ENCODE data around the gene ABHD5. TPM values are rescaled to one million over a fixed set of nuclear protein-coding genes. Genes with fewer than 3 reads are reported as not detected.

ABHD5 gene
- total RNA-seq, 1 donor, result 37.6 TPM

- peaks cover 24% of the 10 kb centered on the region for H3K4me1 ChIP-seq (ENCODE audit: insufficient read depth, low read length)
- no peak for DNase-seq (ENCODE audit: insufficient read length, low spot score, missing footprints)
- peak overlapping the region; percentile 85 for H2AFZ ChIP-seq (ENCODE audit: low read length)
- TF ChIP-seq, protein P1, sequence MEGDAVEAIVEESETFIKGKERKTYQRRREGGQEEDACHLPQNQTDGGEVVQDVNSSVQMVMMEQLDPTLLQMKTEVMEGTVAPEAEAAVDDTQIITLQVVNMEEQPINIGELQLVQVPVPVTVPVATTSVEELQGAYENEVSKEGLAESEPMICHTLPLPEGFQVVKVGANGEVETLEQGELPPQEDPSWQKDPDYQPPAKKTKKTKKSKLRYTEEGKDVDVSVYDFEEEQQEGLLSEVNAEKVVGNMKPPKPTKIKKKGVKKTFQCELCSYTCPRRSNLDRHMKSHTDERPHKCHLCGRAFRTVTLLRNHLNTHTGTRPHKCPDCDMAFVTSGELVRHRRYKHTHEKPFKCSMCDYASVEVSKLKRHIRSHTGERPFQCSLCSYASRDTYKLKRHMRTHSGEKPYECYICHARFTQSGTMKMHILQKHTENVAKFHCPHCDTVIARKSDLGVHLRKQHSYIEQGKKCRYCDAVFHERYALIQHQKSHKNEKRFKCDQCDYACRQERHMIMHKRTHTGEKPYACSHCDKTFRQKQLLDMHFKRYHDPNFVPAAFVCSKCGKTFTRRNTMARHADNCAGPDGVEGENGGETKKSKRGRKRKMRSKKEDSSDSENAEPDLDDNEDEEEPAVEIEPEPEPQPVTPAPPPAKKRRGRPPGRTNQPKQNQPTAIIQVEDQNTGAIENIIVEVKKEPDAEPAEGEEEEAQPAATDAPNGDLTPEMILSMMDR (IDR thresholded peaks at IDR 0.05; ENCODE audit: extremely low read depth, low read depth, low read length), result no peak
- no peaks in the 10 kb centered on the region for H3K36me3 ChIP-seq (ENCODE audit: insufficient read depth, low read length)
- no peak overlapping the region for H3K4me3 ChIP-seq (ENCODE audit: insufficient read depth, low read length)
- no peaks in the 10 kb centered on the region for H3K27me3 ChIP-seq (ENCODE audit: insufficient read depth, low read length)
- H3K4me2 ChIP-seq (ENCODE audit: insufficient read depth, low read length), result peak overlapping the region; percentile 61
- peak overlapping the region; percentile 87 for H3K27ac ChIP-seq (ENCODE audit: low read depth, low read length)
- no peaks in the 10 kb centered on the region for H4K20me1 ChIP-seq (ENCODE audit: insufficient read depth, low read length)
- H3K9me3 ChIP-seq (ENCODE audit: low read depth, low read length), result no peaks in the 10 kb centered on the region
- no peaks in the 10 kb centered on the region for H3K79me2 ChIP-seq (ENCODE audit: insufficient read depth, low read length)
Observed at GRCh38 chr3:43759938-43760337, 69.2 kb downstream of the ABHD5 start.

GRCh38 chr3:43760938-43761337 is 70.2 kb downstream of the ABHD5 start:
- Histone ChIP-seq H3K9me3 (ENCODE audit: low read depth, low read length) (no peaks in the 10 kb centered on the region), H3K36me3 (ENCODE audit: insufficient read depth, low read length) (no peaks in the 10 kb centered on the region), H3K4me3 (ENCODE audit: insufficient read depth, low read length) (no peak overlapping the region), H4K20me1 (ENCODE audit: insufficient read depth, low read length) (no peaks in the 10 kb centered on the region), H3K4me2 (ENCODE audit: insufficient read depth, low read length) (no peak overlapping the region), H3K27me3 (ENCODE audit: insufficient read depth, low read length) (no peaks in the 10 kb centered on the region), H3K4me1 (ENCODE audit: insufficient read depth, low read length) (peaks cover 32% of the 10 kb centered on the region), H3K79me2 (ENCODE audit: insufficient read depth, low read length) (no peaks in the 10 kb centered on the region), H2AFZ (ENCODE audit: low read length) (no peak overlapping the region), H3K27ac (ENCODE audit: low read depth, low read length) (no peak overlapping the region)
- TF ChIP-seq, protein P1 (IDR thresholded peaks at IDR 0.05; ENCODE audit: extremely low read depth, low read depth, low read length), result no peak
- no peak for DNase-seq (ENCODE audit: insufficient read length, low spot score, missing footprints)

DNA sequence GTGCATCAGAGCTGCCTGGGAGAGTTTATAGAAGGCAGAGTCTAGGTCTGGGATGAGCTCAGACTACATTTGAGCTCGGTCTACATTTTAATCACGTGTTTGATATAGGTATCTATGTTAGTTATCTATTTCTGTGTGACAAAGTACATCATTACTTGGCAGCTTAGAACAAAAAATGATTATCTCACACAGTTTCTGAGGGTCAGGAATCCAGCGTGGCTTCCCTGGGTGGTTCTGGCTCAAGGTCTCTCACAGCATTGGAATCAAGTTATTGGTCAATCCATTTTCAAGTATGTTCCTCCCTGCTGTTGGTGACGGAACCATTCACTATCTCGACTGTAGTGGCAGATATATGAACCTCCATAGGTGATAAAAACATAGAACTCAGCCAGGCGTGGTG is 71.7 kb downstream of the ABHD5 start:
- no peaks in the 10 kb centered on the region for H4K20me1 ChIP-seq (ENCODE audit: insufficient read depth, low read length)
- no peaks in the 10 kb centered on the region for H3K9me3 ChIP-seq (ENCODE audit: low read depth, low read length)
- H3K79me2 ChIP-seq (ENCODE audit: insufficient read depth, low read length), result no peaks in the 10 kb centered on the region
- no peak overlapping the region for H3K4me2 ChIP-seq (ENCODE audit: insufficient read depth, low read length)
- TF ChIP-seq, protein P1 (IDR thresholded peaks at IDR 0.05; ENCODE audit: extremely low read depth, low read depth, low read length), result no peak
- H3K4me3 ChIP-seq (ENCODE audit: insufficient read depth, low read length), result no peak overlapping the region
- no peak for DNase-seq (ENCODE audit: insufficient read length, low spot score, missing footprints)
- no peak overlapping the region for H3K27ac ChIP-seq (ENCODE audit: low read depth, low read length)
- H3K36me3 ChIP-seq (ENCODE audit: insufficient read depth, low read length), result no peaks in the 10 kb centered on the region
- peaks cover 43% of the 10 kb centered on the region for H3K4me1 ChIP-seq (ENCODE audit: insufficient read depth, low read length)
- no peak overlapping the region for H2AFZ ChIP-seq (ENCODE audit: low read length)
- no peaks in the 10 kb centered on the region for H3K27me3 ChIP-seq (ENCODE audit: insufficient read depth, low read length)

- no peaks in the 10 kb centered on the region for H3K27me3 ChIP-seq (ENCODE audit: insufficient read depth, low read length)
- no peak overlapping the region for H2AFZ ChIP-seq (ENCODE audit: low read length)
- DNase-seq (ENCODE audit: insufficient read length, low spot score, missing footprints), result no peak
- H3K9me3 ChIP-seq (ENCODE audit: low read depth, low read length), result no peaks in the 10 kb centered on the region
- H3K4me2 ChIP-seq (ENCODE audit: insufficient read depth, low read length), result no peak overlapping the region
- no peaks in the 10 kb centered on the region for H4K20me1 ChIP-seq (ENCODE audit: insufficient read depth, low read length)
- TF ChIP-seq, protein P1 (IDR thresholded peaks at IDR 0.05; ENCODE audit: extremely low read depth, low read depth, low read length), result no peak
- H3K79me2 ChIP-seq (ENCODE audit: insufficient read depth, low read length), result no peaks in the 10 kb centered on the region
- H3K4me1 ChIP-seq (ENCODE audit: insufficient read depth, low read length), result peaks cover 42% of the 10 kb centered on the region
- no peaks in the 10 kb centered on the region for H3K36me3 ChIP-seq (ENCODE audit: insufficient read depth, low read length)
- no peak overlapping the region for H3K27ac ChIP-seq (ENCODE audit: low read depth, low read length)
- no peak overlapping the region for H3K4me3 ChIP-seq (ENCODE audit: insufficient read depth, low read length)
Observed at GRCh38 chr3:43764056-43764455, 73.3 kb downstream of the ABHD5 start.

All from osteoblast (primary cell).